Stomach smooth muscle (tissue), 2 donors: Measurements from ENCODE around the gene TINCR.

ENCODE experiments used
- H3K27ac ChIP-seq: one replicate; pipeline ENCODE4 v1.7.0; 2013; ENCODE audit warnings: mild to moderate bottlenecking, low read length, inconsistent platforms
- H3K27me3 ChIP-seq, 2 donors: one replicate each; pipeline ENCODE4 v1.7.0; 2013; ENCODE audit warnings: low read length in 2 of 2; ENCODE audit not compliant: insufficient read depth in 2 of 2, control insufficient read depth in 1 of 2
- H3K36me3 ChIP-seq, 2 donors: one replicate each; pipeline ENCODE4 v1.7.0; 2013; ENCODE audit warnings: low read length in 2 of 2; ENCODE audit not compliant: control insufficient read depth in 2 of 2, insufficient read depth in 2 of 2
- H3K4me1 ChIP-seq: one replicate; pipeline ENCODE4 v1.7.0; 2013; ENCODE audit warnings: low read length; ENCODE audit not compliant: control insufficient read depth, insufficient read depth
- H3K4me3 ChIP-seq, 2 donors: one replicate each; pipeline ENCODE4 v1.7.0; 2013; ENCODE audit warnings: low read length in 2 of 2
- H3K9ac ChIP-seq, 2 donors: one replicate each; pipeline ENCODE4 v1.7.0; 2013; ENCODE audit warnings: low read length in 2 of 2, mild to moderate bottlenecking in 1 of 2
- H3K9me3 ChIP-seq, 2 donors: one replicate each; pipeline ENCODE4 v1.7.0; 2013; ENCODE audit warnings: low read length in 2 of 2; ENCODE audit not compliant: control insufficient read depth in 2 of 2
- donor health status: healthy.
- donor health status: Pancreatic carcinoma.

The TINCR gene

GRCh38 chr19:5512715-5513114 lies 55.0 kb downstream of the TINCR start:
- Histone ChIP-seq H3K9me3 (peaks cover 10 to 21% of the 10 kb centered on the region in 2 donors), H3K9ac (no peak overlapping the region), H3K27ac (no peak overlapping the region), H3K36me3 (no peaks in the 10 kb centered on the region), H3K27me3 (peaks cover 0 to 2% of the 10 kb centered on the region in 2 donors), H3K4me3 (no peak overlapping the region), H3K4me1 (no peaks in the 10 kb centered on the region)
